HepG2 (cell line): ENCODE results near the gene TEDC2. TPM values are rescaled to one million over a fixed set of nuclear protein-coding genes. Genes with fewer than 3 reads are reported as not detected.

Experiments
- HMGXB3 ChIP-seq: sonication (generic); formaldehyde crosslinking; IDR thresholded peaks from 2 replicates; pipeline ENCODE4 v1.4.0; 2020; ENCODE audit warnings: missing genetic modification reagents, borderline replicate concordance
- KDM4B ChIP-seq: sonication (generic); formaldehyde crosslinking; IDR thresholded peaks from 2 replicates; pipeline ENCODE4 v1.4.0; 2020; ENCODE audit warnings: missing genetic modification reagents
- RXRB ChIP-seq: IDR thresholded peaks from 2 replicates; pipeline ENCODE4 v1.6.1; 2016; ENCODE audit warnings: borderline replicate concordance, missing genetic modification reagents, missing compliant biosample characterization
- SAP130 ChIP-seq: IDR thresholded peaks from 2 replicates; pipeline ENCODE4 v1.6.1; 2016; ENCODE audit warnings: low read depth
- SP4 ChIP-seq: sonication (generic); formaldehyde crosslinking; IDR thresholded peaks from 2 replicates; pipeline ENCODE4 v1.8.1; 2023; ENCODE audit warnings: mild to moderate bottlenecking, missing genetic modification reagents
- TBX3 ChIP-seq: fragments of 450-650 bp; IDR thresholded peaks from 2 replicates; pipeline ENCODE4 v1.6.1; 2017; ENCODE audit warnings: antibody characterized with exemption, mild to moderate bottlenecking, inconsistent platforms, borderline replicate concordance
- ZNF136 ChIP-seq: sonication (generic); formaldehyde crosslinking; IDR thresholded peaks from 2 replicates; pipeline ENCODE4 v1.8.1; 2022; ENCODE audit warnings: low read depth, mild to moderate bottlenecking, moderate library complexity, missing genetic modification reagents
- ZNF775 ChIP-seq: sonication (generic); formaldehyde crosslinking; IDR thresholded peaks from 2 replicates; pipeline ENCODE4 v1.4.0; 2020; ENCODE audit warnings: missing genetic modification reagents, mild to moderate bottlenecking, moderate library complexity, borderline replicate concordance
- polyA plus RNA-seq, 8 experiments: library from polyadenylated mRNA; depleted of rRNA in 3 of 8; stranded (reverse) in 7 of 8; unstranded in 1 of 8; fragments of >200 nt; fragmentation: Illumina TruSeq in 4 of 8; extraction: Trizol in 4 of 8; gene quantifications; 2 replicates each; pipeline versions ENCODE4 v1.2.1 to v1.2.3, GENCODE V29; 2011 to 2016; ENCODE audit warnings: low read depth in 4 of 8, missing spikeins in 1 of 8, mixed read lengths in 1 of 8; ENCODE audit not compliant: insufficient read depth in 1 of 8
- total RNA-seq, 5 experiments: library from RNA; depleted of rRNA; stranded (reverse); fragments of >200 nt; fragmentation: Illumina TruSeq; extraction: Trizol; gene quantifications; 2 replicates each; pipeline ENCODE4 v1.2.3, GENCODE V29; 2016; ENCODE audit warnings: low read depth in 1 of 5

Gene TEDC2
- total and polyA plus RNA-seq, 2 of the 13 experiments (the other 11 are each of a cell fraction or from before 2014, with no cell fraction given) = 6.2 to 24.4 TPM

GRCh38 chr16:2508722-2509400 lies 49.0 kb downstream of the TEDC2 start (continued):
- TF ChIP-seq ZNF775 (CRISPR knock-in tag) (no peak), RXRB (CRISPR knock-in tag) (no peak), SP4 (CRISPR knock-in tag) (no peak), HMGXB3 (CRISPR knock-in tag) (no peak), SAP130 (no peak), ZNF136 (no peak), KDM4B (CRISPR knock-in tag) (no peak), TBX3 (no peak)
